ENCODE measurements around the gene CAMK1D. TPM values are rescaled to one million over a fixed set of nuclear protein-coding genes. Genes with fewer than 3 reads are reported as not detected.

CAMK1D gene
- total and polyA plus RNA-seq, 2 experiments from 2014 or later = 2.0 to 3.8 TPM

GRCh38 chr10:12757351-12757750 is 408.0 kb downstream of the CAMK1D start:
- no peak for DNase-seq (ENCODE audit: low read depth in 1 of 2, low spot score in 1 of 2)
- TF ChIP-seq CTCF (IDR thresholded peaks at IDR 0.05; ENCODE audit: low read depth, low read length) = no peak
- no peaks in the 10 kb centered on the region for H3K27me3 ChIP-seq
- no peak overlapping the region for H3K27ac ChIP-seq
- no peaks in the 10 kb centered on the region for H3K4me1 ChIP-seq (ENCODE audit: low read depth)
- H3K9me3 ChIP-seq (ENCODE audit: low read depth) = no peaks in the 10 kb centered on the region
- H3K36me3 ChIP-seq = no peaks in the 10 kb centered on the region
- H3K4me3 ChIP-seq = no peak overlapping the region

- H3K9me3 ChIP-seq (ENCODE audit: low read depth) = no peaks in the 10 kb centered on the region
- DNase-seq (ENCODE audit: low read depth in 1 of 2, low spot score in 1 of 2) = no peak
- no peaks in the 10 kb centered on the region for H3K27me3 ChIP-seq
- H3K36me3 ChIP-seq = no peaks in the 10 kb centered on the region
- no peak for TF ChIP-seq CTCF (IDR thresholded peaks at IDR 0.05; ENCODE audit: low read depth, low read length)
- no peak overlapping the region for H3K27ac ChIP-seq
- no peaks in the 10 kb centered on the region for H3K4me1 ChIP-seq (ENCODE audit: low read depth)
- no peak overlapping the region for H3K4me3 ChIP-seq
These were observed 408.9 kb downstream of the CAMK1D start for GRCh38 chr10:12758271-12758670.

GRCh38 chr10:12766223-12766622 is 416.9 kb downstream of the CAMK1D start:
- DNase-seq (ENCODE audit: low read depth in 1 of 2, low spot score in 1 of 2) = no peak
- no peak overlapping the region for H3K4me3 ChIP-seq
- no peaks in the 10 kb centered on the region for H3K27me3 ChIP-seq
- H3K27ac ChIP-seq = no peak overlapping the region
- H3K36me3 ChIP-seq = no peaks in the 10 kb centered on the region
- no peaks in the 10 kb centered on the region for H3K4me1 ChIP-seq (ENCODE audit: low read depth)
- TF ChIP-seq CTCF (IDR thresholded peaks at IDR 0.05; ENCODE audit: low read depth, low read length) = no peak
- H3K9me3 ChIP-seq (ENCODE audit: low read depth) = no peaks in the 10 kb centered on the region

GRCh38 chr10:12768156-12769100 is 419.1 kb downstream of the CAMK1D start:
- H3K9me3 ChIP-seq (ENCODE audit: low read depth) = no peaks in the 10 kb centered on the region
- H3K27ac ChIP-seq = no peak overlapping the region
- no peak overlapping the region for H3K4me3 ChIP-seq
- TF ChIP-seq CTCF (IDR thresholded peaks at IDR 0.05; ENCODE audit: low read depth, low read length) = no peak
- no peaks in the 10 kb centered on the region for H3K4me1 ChIP-seq (ENCODE audit: low read depth)
- H3K36me3 ChIP-seq = no peaks in the 10 kb centered on the region
- H3K27me3 ChIP-seq = no peaks in the 10 kb centered on the region
- peak in 1 of 2 donors; percentile 41 for DNase-seq (ENCODE audit: low read depth in 1 of 2, low spot score in 1 of 2)

- H3K27me3 ChIP-seq = no peaks in the 10 kb centered on the region
- H3K4me3 ChIP-seq = no peak overlapping the region
- H3K27ac ChIP-seq = no peak overlapping the region
- no peaks in the 10 kb centered on the region for H3K4me1 ChIP-seq (ENCODE audit: low read depth)
- H3K9me3 ChIP-seq (ENCODE audit: low read depth) = no peaks in the 10 kb centered on the region
- DNase-seq (ENCODE audit: low read depth in 1 of 2, low spot score in 1 of 2) = no peak
- no peak for TF ChIP-seq CTCF (IDR thresholded peaks at IDR 0.05; ENCODE audit: low read depth, low read length)
- no peaks in the 10 kb centered on the region for H3K36me3 ChIP-seq
These were observed 420.1 kb downstream of the CAMK1D start for GRCh38 chr10:12769323-12770044.

All from cardiac muscle cell (in vitro differentiated cells and primary cell).